ENCODE data around the gene GLUD1.
A peak's percentile ranks its signal among the peaks of the same experiment; 100 is the strongest.
"Not testable (repeated sequence)": the region's sequence is repeated elsewhere in the genome, so short reads cannot be mapped to it uniquely, and the experiment has no call there.

The GLUD1 gene

GRCh38 chr10:87036623-87037022 lies 58.0 kb downstream of the GLUD1 start (continued):
- TF ChIP-seq CREB5 (CRISPR knock-in tag; IDR thresholded peaks at IDR 0.05; ENCODE audit: low read depth) (no peak), TSHZ2 (CRISPR knock-in tag; IDR thresholded peaks at IDR 0.05) (no peak)

GRCh38 chr10:87030912-87031635 lies 63.6 kb downstream of the GLUD1 start:
- TF ChIP-seq ARNTL (CRISPR knock-in tag; IDR thresholded peaks at IDR 0.05; ENCODE audit: borderline replicate concordance, low read depth) (no peak), ZFP3 (CRISPR knock-in tag; IDR thresholded peaks at IDR 0.05) (no peak), CSDC2 (CRISPR knock-in tag; IDR thresholded peaks at IDR 0.05) (no peak), TOX (CRISPR knock-in tag; IDR thresholded peaks at IDR 0.05; ENCODE audit: borderline replicate concordance) (no peak), ZNF8 (CRISPR knock-in tag; IDR thresholded peaks at IDR 0.05) (no peak), TCF4 (CRISPR knock-in tag; IDR thresholded peaks at IDR 0.05; ENCODE audit: borderline replicate concordance) (no peak), SNAI2 (CRISPR knock-in tag; IDR thresholded peaks at IDR 0.05) (no peak)
- no peak for ATAC-seq

- not testable (repeated sequence) for ATAC-seq
These were observed 64.2 kb downstream of the GLUD1 start for GRCh38 chr10:87030419-87030818.

- ATAC-seq, result not testable (repeated sequence)
These were observed 67.7 kb downstream of the GLUD1 start for GRCh38 chr10:87026747-87027508.

- ATAC-seq, result peak; percentile 76
These were observed 69.2 kb downstream of the GLUD1 start for GRCh38 chr10:87025285-87025958.

GRCh38 chr10:87020056-87020455 lies 74.6 kb downstream of the GLUD1 start, which contains the start of gene FAM25A:
Gene FAM25A, plus strand, starts transcription at chr10:87020294. Its CDS starts 31 bp downstream, at chr10:87020325.
- not testable (repeated sequence) for ATAC-seq

GRCh38 chr10:87019504-87019903 lies 75.1 kb downstream of the GLUD1 start:
- ATAC-seq, result not testable (repeated sequence)

GRCh38 chr10:87019066-87019465 lies 75.6 kb downstream of the GLUD1 start:
- ATAC-seq, result not testable (repeated sequence)

GRCh38 chr10:87018127-87018526 lies 76.5 kb downstream of the GLUD1 start:
- ATAC-seq, result not testable (repeated sequence)

GRCh38 chr10:87014986-87015716 lies 79.5 kb downstream of the GLUD1 start:
- ATAC-seq, result not testable (repeated sequence)

- ATAC-seq, result not testable (repeated sequence)
These were observed 81.1 kb downstream of the GLUD1 start for GRCh38 chr10:87013528-87013927.

- not testable (repeated sequence) for ATAC-seq
These were observed 85.4 kb downstream of the GLUD1 start for GRCh38 chr10:87009134-87009696.

GRCh38 chr10:87008303-87008702 lies 86.3 kb downstream of the GLUD1 start:
- ATAC-seq, result not testable (repeated sequence)

GRCh38 chr10:87007674-87008073 lies 87.0 kb downstream of the GLUD1 start:
- ATAC-seq, result not testable (repeated sequence)

GRCh38 chr10:87007124-87007523 lies 87.5 kb downstream of the GLUD1 start:
- not testable (repeated sequence) for ATAC-seq

Data from SK-N-SH treated with all-trans-retinoic acid at 6 μM for 48 hours (cell line).